ENCODE results near the gene TMEM72. TPM values are rescaled to one million over a fixed set of nuclear protein-coding genes. Genes with fewer than 3 reads are reported as not detected.

The TMEM72 gene
- total RNA-seq, 1 donor from 2014 or later, result not detected

- DNase-seq (ENCODE audit: low spot score), result peak; percentile 88
Measured at GRCh38 chr10:44977287-44978212, 66.4 kb downstream of the TMEM72 start.

- no peak for DNase-seq (ENCODE audit: low spot score)
Measured at GRCh38 chr10:44978213-44978569, 67.1 kb downstream of the TMEM72 start.

- peak; percentile 92 for DNase-seq (ENCODE audit: low spot score)
Measured at GRCh38 chr10:44978570-44979280, 67.6 kb downstream of the TMEM72 start, which contains the start of gene DEPP1. Gene DEPP1, minus strand, starts transcription at chr10:44978809. Its CDS starts 779 bp downstream, at chr10:44978030.

- peak; percentile 78 for DNase-seq (ENCODE audit: low spot score)
Measured at GRCh38 chr10:44979281-44980191, 68.4 kb downstream of the TMEM72 start.

- DNase-seq (ENCODE audit: low spot score), result peak; percentile 78
Measured at GRCh38 chr10:44980309-44981171, 69.4 kb downstream of the TMEM72 start.

DNA sequence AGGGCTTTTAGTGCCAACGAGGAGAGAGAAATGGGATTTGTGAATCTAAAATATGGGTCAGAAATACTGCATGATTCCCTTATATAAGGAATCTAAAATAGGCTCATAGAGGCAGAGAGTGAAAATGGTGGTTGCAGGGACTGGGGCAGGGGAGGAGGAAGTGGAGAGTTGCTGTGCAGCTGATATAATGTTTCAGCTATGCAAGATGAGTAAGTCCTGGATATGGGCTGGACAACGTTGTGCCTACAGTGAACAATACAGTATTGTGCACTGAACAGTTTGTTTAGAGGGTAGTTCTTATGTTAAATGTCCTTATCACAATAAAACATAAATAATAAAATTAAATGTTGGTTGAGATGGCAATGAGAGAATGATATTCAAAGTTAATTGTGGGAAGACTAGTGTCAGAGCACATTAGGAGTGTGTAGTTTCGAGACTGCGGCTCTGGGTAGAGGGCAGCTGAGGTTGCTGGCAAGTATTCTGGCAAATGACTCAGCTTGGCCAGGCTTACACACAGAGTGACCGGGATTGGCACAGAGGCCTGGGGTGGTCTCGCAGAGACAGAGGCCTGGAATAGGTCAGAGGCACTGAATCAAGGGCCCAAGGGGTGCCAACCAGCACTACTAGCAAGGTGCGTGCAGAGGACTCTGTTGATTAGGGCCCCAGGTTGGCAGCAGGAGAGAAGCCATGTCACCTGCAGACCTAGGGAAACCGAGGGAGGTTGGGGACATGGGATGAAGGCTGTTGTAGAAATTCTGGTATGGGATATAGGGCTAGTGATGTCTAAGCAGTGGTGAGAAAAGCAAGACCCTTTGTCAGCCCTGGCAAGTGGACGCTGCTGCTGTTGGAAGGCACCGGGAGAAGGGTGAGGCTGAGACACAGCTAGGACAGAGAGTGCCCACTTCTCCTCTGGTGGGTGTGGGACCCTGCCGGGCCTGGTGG, 70.3 kb downstream of the TMEM72 start:
- DNase-seq (ENCODE audit: low spot score), result peak; percentile 85

DNA sequence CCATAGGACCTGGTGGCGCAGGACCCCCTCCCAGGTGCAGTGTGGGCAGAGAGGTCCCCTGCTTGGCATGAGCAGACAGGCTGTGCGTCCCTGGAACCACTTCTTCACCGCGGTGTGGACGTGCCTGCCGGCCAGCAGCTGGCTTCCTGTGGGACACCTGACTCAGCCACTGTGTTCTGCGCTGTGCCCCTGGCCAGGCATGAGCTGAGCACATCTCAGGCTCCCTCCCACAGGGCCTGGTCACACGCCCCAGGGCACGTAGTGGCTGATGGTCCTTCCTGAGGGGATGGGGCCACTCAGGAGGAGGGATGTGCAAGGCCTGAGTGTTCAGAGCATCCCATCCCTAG, 71.0 kb downstream of the TMEM72 start:
- peak; percentile 89 for DNase-seq (ENCODE audit: low spot score)

GRCh38 chr10:44982496-44982895, 71.4 kb downstream of the TMEM72 start:
- peak; percentile 81 for DNase-seq (ENCODE audit: low spot score)

DNA sequence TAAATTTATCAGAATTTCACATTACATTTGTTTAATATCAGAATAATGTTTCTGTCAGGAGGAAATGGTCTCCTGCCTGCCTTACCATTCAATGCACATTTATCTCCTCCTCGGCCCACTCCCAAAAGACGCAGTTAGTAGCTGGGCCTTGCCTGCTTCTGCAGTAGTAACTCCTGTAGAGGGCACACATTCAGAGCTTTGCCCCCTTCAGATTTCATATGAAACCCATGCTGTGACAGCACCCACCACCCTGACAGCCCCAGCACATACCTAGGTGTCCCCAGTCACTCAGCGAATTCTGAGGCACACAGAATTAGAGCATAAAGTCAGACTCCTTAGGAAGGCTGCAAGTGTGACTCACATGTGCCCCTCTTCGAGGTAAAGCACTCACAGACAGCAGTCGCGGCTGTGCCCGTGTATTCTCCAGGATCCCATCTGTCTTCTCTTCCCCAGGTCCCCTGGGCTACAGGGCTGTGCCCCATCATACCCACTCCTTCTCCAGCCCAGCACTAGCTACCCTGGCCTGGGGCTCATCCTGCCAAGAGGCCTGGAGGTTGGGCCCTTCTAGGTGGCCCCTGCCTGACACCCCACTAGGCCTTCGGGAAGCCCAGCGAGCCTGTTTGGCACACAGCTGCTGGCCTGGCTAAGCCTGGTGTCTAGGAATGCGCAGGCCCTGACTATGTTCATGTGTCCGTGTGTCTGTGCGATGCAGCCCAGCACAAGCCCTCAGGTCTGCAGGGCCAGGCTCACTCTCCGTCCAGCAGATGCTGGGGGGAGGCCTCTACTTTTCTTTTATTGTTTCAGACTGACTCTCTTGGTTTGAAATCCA, 72.1 kb downstream of the TMEM72 start:
- DNase-seq (ENCODE audit: low spot score), result no peak

GRCh38 chr10:44983895-44984278, 72.8 kb downstream of the TMEM72 start:
- peak; percentile 86 for DNase-seq (ENCODE audit: low spot score)

GRCh38 chr10:44984671-44985101, 73.5 kb downstream of the TMEM72 start:
- DNase-seq (ENCODE audit: low spot score), result no peak

DNA sequence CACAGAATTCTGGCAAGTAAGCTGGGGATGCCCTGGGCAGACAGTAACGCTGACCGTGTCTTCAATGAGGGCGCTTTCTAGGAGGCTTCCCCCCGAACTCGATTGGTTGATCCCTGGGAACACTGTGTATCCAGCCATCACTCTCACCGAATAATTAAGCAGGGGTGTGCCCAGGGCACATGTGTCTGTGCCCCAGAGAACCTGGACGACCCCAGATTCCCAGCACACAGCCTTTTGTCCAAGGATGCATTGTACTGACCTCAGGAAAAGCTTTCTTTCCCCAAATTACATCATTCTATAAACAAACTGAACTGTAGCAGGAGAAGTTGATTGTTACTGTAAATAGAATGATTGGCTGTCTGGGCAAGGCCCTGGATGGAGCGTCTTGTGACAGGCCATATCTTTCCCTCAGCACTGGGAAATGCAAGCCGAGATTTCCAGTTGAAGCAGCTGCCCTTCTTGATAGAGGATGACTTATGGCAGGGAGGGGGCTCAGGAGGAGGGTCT, 74.1 kb downstream of the TMEM72 start:
- DNase-seq (ENCODE audit: low spot score), result no peak

DNA sequence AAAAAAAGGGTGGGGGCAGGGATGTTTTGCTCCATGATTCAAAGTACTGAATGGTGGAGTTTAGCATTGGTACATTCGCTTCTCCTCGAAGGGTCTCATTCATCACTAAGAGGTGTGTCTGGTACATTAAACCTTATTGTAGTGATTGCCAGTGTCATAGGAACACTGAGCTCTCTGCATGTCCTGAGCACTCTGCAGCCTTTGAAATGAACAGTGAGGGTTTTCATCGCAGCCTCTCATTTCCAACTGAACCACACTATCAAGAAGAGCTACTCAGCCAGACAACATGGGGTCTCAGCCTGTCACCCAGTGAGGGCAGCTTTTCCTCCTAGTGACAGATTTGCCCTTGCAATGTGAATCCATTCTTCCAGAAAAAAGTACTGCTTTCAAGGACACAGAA, 75.0 kb downstream of the TMEM72 start:
- DNase-seq (ENCODE audit: low spot score), result no peak

Other genes starting within 250 kb of the TMEM72 start
- gene RASSF4, start 48.5 kb downstream of the TMEM72 start, total RNA-seq, result 122 TPM
- gene DEPP1, start 67.5 kb downstream of the TMEM72 start, total RNA-seq, result 566 TPM
- gene ZNF22, start 89.6 kb downstream of the TMEM72 start, total RNA-seq, result 50.3 TPM